Testis (tissue), 3 donors: ENCODE data around the gene CLCF1. TPM values are rescaled to one million over a fixed set of nuclear protein-coding genes. Genes with fewer than 3 reads are reported as not detected.

Experiments used
- DNase-seq: peaks from one replicate; pipeline ENCODE4 v3.0.0-alpha.2; 2019
- H3K27ac ChIP-seq, 2 donors: fragments of 200-600 bp; sonication (generic); one replicate each; pipeline ENCODE4 v1.5.1; 2019
- H3K27me3 ChIP-seq: fragments of 200-600 bp; sonication (generic); one replicate; pipeline ENCODE4 v1.5.1; 2019
- H3K36me3 ChIP-seq: fragments of 200-600 bp; sonication (generic); one replicate; pipeline ENCODE4 v1.5.1; 2017; ENCODE audit warnings: low read depth; ENCODE audit errors: missing control alignments
- H3K4me1 ChIP-seq: fragments of 200-600 bp; sonication (generic); one replicate; pipeline ENCODE4 v1.5.1; 2019
- H3K4me3 ChIP-seq, 2 donors: fragments of 200-600 bp; sonication (generic); one replicate each; pipeline ENCODE4 v1.5.1; 2017 to 2019
- H3K9me3 ChIP-seq: fragments of 200-600 bp; sonication (generic); one replicate; pipeline ENCODE4 v1.5.1; 2017
- POLR2A ChIP-seq: fragments of 450-650 bp; IDR thresholded peaks from one replicate; pipeline ENCODE4 v1.6.1; 2017; ENCODE audit warnings: antibody characterized with exemption, mild to moderate bottlenecking, moderate library complexity
- WGBS, 2 donors: methylation state at CpG; one replicate each; pipeline ENCODE4 v1.1.5; 2018; 5-methylcytosine and 5-hydroxymethylcytosine counted together
- intact Hi-C: fragments of 100-400 bp; cut with DNase I; formaldehyde crosslinking; loops from one replicate; pipeline ENCODE4 v1.15.1; 2023; ENCODE audit warnings: low total_unique reads
- polyA plus RNA-seq: library from polyadenylated mRNA; stranded (reverse); fragments of 350-450 nt; fragmentation: Illumina TruSeq; extraction: RNeasy Lipid Tissue Mini Kit (QIAGEN cat#74804); gene quantifications from one replicate; pipeline ENCODE4 v1.2.3, GENCODE V29; 2014; ENCODE audit warnings: low read depth, low replicate concordance; ENCODE audit not compliant: insufficient read depth
- total RNA-seq, 2 donors: library from RNA; depleted of rRNA; stranded (reverse); fragments of >200 nt; gene quantifications; one replicate each; pipeline ENCODE4 v1.2.3, GENCODE V29; 2016
- TF ChIP-seq, protein P1 (sequence below), 3 experiments: fragments of 450-650 bp in 2 of 3; fragments of 200-600 bp in 1 of 3; sonication (generic) in 1 of 3; IDR thresholded peaks; one replicate each; pipeline ENCODE4 v1.5.1; 2016 to 2019; ENCODE audit warnings: antibody characterized with exemption in 3 of 3, mild to moderate bottlenecking in 2 of 3, moderate library complexity in 1 of 3

Gene CLCF1
- total and polyA plus RNA-seq, 3 donors from 2014 or later = 2.7 to 6.8 (median 3.7) TPM

DNA sequence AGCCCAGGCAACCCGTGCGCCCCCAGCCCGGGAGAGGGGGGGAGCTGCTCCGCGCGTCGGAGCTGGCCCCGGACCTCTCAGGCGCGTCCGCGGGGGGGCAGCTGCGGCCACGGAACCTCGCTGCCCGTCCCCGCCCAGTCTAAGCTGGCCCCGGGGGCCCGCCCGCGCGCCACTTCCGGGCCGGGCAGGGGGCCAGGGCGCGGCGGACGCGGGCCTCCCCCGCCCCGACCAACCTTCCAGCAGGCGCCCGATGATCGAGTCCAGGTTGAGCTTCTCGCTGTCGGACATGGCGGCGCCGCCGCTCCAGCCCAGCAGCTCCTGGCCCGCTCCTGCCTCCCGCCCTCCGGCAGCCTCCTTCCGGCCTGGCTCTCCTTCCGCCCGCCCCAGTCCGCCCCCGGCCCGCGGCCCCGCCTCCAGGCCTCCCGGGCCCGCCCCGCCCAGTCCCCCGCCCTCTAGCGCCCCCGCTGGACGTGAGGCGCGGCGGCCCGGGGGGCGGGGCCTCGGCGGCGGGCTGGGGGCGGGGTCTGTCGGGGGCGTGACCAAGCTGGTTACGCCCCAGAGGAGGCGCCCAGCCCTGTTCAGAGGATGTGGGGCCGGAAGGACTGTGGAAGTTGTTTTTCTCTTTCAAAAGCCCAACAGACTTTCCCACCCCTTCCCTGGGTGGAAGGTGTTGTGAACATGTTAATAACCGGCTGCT lies 28.2 kb upstream of the CLCF1 start, which contains the start of gene PPP1CA:
Gene PPP1CA, minus strand, starts transcription at position 364 of the 697 bp plus-strand sequence. Its CDS starts 76 bp downstream, at position 288.
- Histone ChIP-seq H3K4me1 (peaks cover 16% of the 10 kb centered on the region), H3K4me3 (peak within 1 kb of the TSS; percentile 88 to 93), H3K27ac (peak within 1 kb of the TSS; percentile 85 to 92), H3K27me3 (no peaks in the 10 kb centered on the region), H3K36me3 (no peaks in the 10 kb centered on the region), H3K9me3 (no peaks in the 10 kb centered on the region)
- DNase-seq = peak; percentile 92
- intact Hi-C loops = loop anchor here (10.0 kb wide), 1 partner anchor 83 kb away; the partner anchor contains the start of gene AIP
- WGBS, 2 donors = 0 to 1% methylated on average over 4 to 39 of the region's 73 CpGs
- no peak for TF ChIP-seq POLR2A
- TF ChIP-seq, protein P1, sequence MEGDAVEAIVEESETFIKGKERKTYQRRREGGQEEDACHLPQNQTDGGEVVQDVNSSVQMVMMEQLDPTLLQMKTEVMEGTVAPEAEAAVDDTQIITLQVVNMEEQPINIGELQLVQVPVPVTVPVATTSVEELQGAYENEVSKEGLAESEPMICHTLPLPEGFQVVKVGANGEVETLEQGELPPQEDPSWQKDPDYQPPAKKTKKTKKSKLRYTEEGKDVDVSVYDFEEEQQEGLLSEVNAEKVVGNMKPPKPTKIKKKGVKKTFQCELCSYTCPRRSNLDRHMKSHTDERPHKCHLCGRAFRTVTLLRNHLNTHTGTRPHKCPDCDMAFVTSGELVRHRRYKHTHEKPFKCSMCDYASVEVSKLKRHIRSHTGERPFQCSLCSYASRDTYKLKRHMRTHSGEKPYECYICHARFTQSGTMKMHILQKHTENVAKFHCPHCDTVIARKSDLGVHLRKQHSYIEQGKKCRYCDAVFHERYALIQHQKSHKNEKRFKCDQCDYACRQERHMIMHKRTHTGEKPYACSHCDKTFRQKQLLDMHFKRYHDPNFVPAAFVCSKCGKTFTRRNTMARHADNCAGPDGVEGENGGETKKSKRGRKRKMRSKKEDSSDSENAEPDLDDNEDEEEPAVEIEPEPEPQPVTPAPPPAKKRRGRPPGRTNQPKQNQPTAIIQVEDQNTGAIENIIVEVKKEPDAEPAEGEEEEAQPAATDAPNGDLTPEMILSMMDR (IDR thresholded peaks at IDR 0.05) = peak in 2 of 3 experiments; percentile 2 to 68

DNA sequence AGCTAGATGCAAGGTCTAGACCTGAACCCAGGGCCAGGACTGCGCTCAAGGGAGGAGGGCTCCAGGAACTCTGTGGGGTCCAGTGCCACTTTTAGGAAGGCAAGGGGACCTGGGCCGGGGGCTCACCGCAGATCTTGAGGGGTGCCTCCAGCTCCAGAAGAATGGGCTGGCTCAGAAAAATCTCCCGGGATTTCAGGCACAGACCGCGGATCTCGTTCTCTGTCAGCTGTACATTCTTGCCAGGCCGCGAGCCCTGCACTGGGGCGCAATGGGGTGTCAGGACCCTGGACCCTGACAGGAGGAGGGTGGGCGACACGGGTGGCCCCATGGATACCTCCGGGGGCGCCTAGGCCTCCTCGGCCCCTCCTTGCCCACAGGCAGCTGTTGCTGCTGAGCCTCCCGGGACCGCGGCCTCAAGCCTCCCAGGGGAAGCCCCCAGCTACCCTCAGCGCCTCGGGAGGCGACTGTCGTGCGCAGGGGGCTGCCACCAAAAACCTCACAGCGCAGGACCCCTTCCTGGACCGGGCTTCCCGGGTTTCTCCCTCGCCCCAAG lies 27.6 kb upstream of the CLCF1 start:
- DNase-seq = no peak
- Histone ChIP-seq H3K9me3 (no peaks in the 10 kb centered on the region), H3K4me3 (peak overlapping the region; percentile 88 to 93), H3K36me3 (no peaks in the 10 kb centered on the region), H3K27ac (peak overlapping the region; percentile 85 to 92), H3K4me1 (peaks cover 16% of the 10 kb centered on the region), H3K27me3 (no peaks in the 10 kb centered on the region)
- TF ChIP-seq POLR2A = no peak
- TF ChIP-seq, protein P1 (IDR thresholded peaks at IDR 0.05) = no peak
- WGBS, 2 donors = 10% methylated on average over 7 of the region's 27 CpGs; no CpG with 5 or more reads in 1 of the 2 donors
- intact Hi-C loops = loop anchor here (10.0 kb wide), 1 partner anchor 84 kb away; the partner anchor contains the start of gene AIP

DNA sequence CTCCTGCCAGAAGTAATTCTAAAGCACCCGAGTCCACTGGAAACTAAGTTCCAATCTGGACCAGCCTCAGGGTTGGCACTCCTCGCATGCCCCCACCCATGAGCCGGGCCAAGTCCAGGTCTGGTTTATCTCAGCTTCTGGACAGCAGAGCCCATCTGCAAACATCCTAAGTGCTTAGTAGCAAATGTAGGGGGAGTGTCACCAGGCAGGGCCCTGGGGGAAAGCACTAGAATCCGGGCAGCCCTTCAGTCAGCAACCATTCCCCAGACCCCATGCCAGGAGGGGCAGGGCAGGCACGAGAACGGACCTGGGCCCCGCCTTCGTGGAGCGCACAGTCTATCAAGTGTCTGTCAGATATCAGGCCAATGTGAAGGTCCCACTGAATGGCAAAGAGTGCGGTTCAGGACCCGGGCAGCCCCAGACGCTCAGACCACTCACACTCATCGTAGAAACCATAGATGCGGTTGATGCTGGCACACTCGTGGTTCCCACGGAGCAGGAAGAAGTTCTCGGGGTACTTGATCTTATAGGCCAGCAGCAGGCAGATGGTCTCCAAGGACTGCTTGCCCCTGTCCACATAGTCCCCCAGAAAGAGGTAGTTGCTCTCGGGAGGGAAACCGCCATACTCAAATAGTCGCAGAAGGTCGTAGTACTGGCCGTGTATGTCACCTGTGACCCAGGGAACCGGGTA lies 27.0 kb upstream of the CLCF1 start:
- H3K27ac ChIP-seq = peak overlapping the region in 1 of 2 donors; percentile 92
- no peaks in the 10 kb centered on the region for H3K9me3 ChIP-seq
- peak; percentile 43 for DNase-seq
- peak overlapping the region; percentile 88 to 93 for H3K4me3 ChIP-seq
- H3K36me3 ChIP-seq = no peaks in the 10 kb centered on the region
- H3K27me3 ChIP-seq = no peaks in the 10 kb centered on the region
- intact Hi-C loops = loop anchor here (10.0 kb wide), 1 partner anchor 84 kb away; the partner anchor contains the start of gene AIP
- peaks cover 16% of the 10 kb centered on the region for H3K4me1 ChIP-seq
- TF ChIP-seq POLR2A = no peak
- TF ChIP-seq, protein P1 (IDR thresholded peaks at IDR 0.05) = no peak
- whole genome bisulfite sequencing, 2 donors = 31 to 37% methylated on average over 3 to 23 of the region's 23 CpGs

DNA sequence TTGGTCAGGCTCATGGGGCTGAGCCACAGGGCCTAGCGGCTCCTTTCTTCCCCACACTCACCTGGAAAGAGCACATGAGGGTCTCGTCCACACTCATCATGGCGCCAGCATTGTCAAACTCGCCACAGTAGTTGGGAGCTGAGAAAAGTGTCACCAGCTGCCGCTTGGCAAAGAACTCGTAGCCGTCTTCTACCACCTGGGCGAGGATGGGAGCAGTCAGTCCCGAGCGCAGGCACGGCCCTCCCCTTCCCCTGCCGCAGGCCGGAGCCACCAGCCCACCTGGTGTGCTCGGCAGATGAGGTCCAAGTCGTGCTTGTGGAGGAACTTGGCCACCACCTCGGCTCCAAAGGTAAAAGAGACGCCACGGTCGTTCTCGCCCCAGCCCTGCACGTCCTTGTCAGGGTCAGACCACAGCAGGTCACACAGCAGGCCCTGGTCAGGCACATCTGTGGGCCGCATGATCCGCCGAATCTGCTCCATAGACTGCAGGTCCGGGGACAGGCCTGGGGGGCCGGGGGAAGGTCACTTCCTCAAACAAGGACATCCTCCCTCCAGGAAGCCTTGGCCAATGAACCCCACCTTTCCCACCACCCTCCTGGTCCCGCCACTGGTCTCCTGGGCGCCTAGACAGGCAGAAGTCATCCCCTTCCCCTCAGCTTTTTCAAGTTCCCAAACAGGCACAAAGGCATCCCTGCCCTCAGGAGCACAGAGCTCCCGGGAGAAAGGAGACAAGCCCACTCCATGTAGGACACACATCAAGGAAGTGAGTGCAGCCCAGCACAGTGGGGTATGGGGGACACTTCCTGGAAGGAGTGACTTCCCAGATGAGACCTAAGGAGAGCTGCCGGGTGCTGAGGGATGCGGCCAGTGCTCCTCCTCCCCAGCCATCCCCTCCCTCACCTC lies 25.5 kb upstream of the CLCF1 start:
- intact Hi-C loops = no loop called here
- no peak overlapping the region for H3K27ac ChIP-seq
- 83 to 89% methylated on average over 26 to 31 of the region's 31 CpGs for WGBS, 2 donors
- DNase-seq = no peak
- no peaks in the 10 kb centered on the region for H3K9me3 ChIP-seq
- no peak for TF ChIP-seq POLR2A
- TF ChIP-seq, protein P1 (IDR thresholded peaks at IDR 0.05) = no peak
- no peaks in the 10 kb centered on the region for H3K27me3 ChIP-seq
- no peak overlapping the region for H3K4me3 ChIP-seq
- peaks cover 16% of the 10 kb centered on the region for H3K4me1 ChIP-seq
- H3K36me3 ChIP-seq = no peaks in the 10 kb centered on the region
